IMR-90 (cell line): Measurements from ENCODE around the gene STX8. TPM values are rescaled to one million over a fixed set of nuclear protein-coding genes. Genes with fewer than 3 reads are reported as not detected.

Experiments
- ATAC-seq: fragments of 200-7000 bp; cut with Tn5 transposase; 2 replicates; pipeline ENCODE4 v1.9.1; 2020; ENCODE audit warnings: low read depth, mild to moderate bottlenecking, moderate library complexity
- BruUV-seq: library from RNA; stranded (reverse); fragments of 400-500 nt; replicated peaks from 2 replicates; lab custom pipeline; 2021; lab: Mats Ljungman, UMichigan
- CTCF ChIA-PET: fragments of 300-600 bp; formaldehyde crosslinking; extraction: SDS; loops from one replicate; lab custom pipeline; 2021; ENCODE audit warnings: antibody characterized with exemption; lab: Yijun Ruan, JAX
- POLR2A ChIA-PET: fragments of 300-600 bp; sonication (Branson Sonifier 250); formaldehyde crosslinking; loops from one replicate; lab custom pipeline; 2022; ENCODE audit warnings: antibody characterized with exemption; ENCODE audit not compliant: unreplicated experiment; lab: Charles Lee
- DNase-seq: peaks from one replicate; pipeline ENCODE4 v3.0.0; 2013
- H2AFZ ChIP-seq: replicated peaks from 2 replicates; pipeline ENCODE3; 2013; ENCODE audit warnings: low read length, mild to moderate bottlenecking; ENCODE audit not compliant: poor library complexity
- H2AK5ac ChIP-seq: 2 replicates; pipeline ENCODE4 v1.6.1; 2013; ENCODE audit warnings: low read depth, low read length, inconsistent platforms
- H2AK9ac ChIP-seq: replicated peaks from 2 replicates; pipeline ENCODE3; 2013; ENCODE audit warnings: mild to moderate bottlenecking, low read depth, low read length, moderate library complexity; ENCODE audit not compliant: poor library complexity
- H2BK120ac ChIP-seq: 2 replicates; pipeline ENCODE4 v1.6.1; 2013; ENCODE audit warnings: low read depth, low read length, inconsistent platforms
- H2BK15ac ChIP-seq: 3 replicates; pipeline ENCODE4 v1.6.1; 2013; ENCODE audit warnings: low read depth, low read length, inconsistent platforms
- H2BK20ac ChIP-seq: 2 replicates; pipeline ENCODE4 v1.6.1; 2013; ENCODE audit warnings: low read depth, mild to moderate bottlenecking, inconsistent platforms, low read length, moderate library complexity
- H2BK5ac ChIP-seq: 2 replicates; pipeline ENCODE4 v1.6.1; 2013; ENCODE audit warnings: mild to moderate bottlenecking, low read depth, low read length, inconsistent platforms; ENCODE audit not compliant: poor library complexity, severe bottlenecking
- H3K14ac ChIP-seq: replicated peaks from 2 replicates; pipeline ENCODE4 v1.6.1; 2013; ENCODE audit warnings: low read depth, low read length, inconsistent platforms
- H3K18ac ChIP-seq: 2 replicates; pipeline ENCODE4 v1.6.1; 2013; ENCODE audit warnings: low read depth, low read length, control low read depth
- H3K23ac ChIP-seq: 2 replicates; pipeline ENCODE4 v1.6.1; 2013; ENCODE audit warnings: low read depth, low read length, inconsistent platforms
- H3K27ac ChIP-seq: 2 replicates; pipeline ENCODE4 v1.5.1; 2013; ENCODE audit warnings: mild to moderate bottlenecking, control low read depth, low read length; ENCODE audit not compliant: insufficient read depth
- H3K27me3 ChIP-seq: 2 replicates; pipeline ENCODE4 v1.6.1; 2013; ENCODE audit warnings: low read length; ENCODE audit not compliant: control insufficient read depth, insufficient read depth
- H3K36me3 ChIP-seq: 2 replicates; pipeline ENCODE4 v1.6.1; 2013; ENCODE audit warnings: low read length, mixed read lengths; ENCODE audit not compliant: control insufficient read depth, insufficient read depth
- H3K4ac ChIP-seq: 2 replicates; pipeline ENCODE4 v1.6.1; 2013; ENCODE audit warnings: low read depth, low read length, inconsistent platforms
- H3K4me1 ChIP-seq: 2 replicates; pipeline ENCODE4 v1.6.1; 2013; ENCODE audit warnings: low read length, mixed read lengths; ENCODE audit not compliant: control insufficient read depth, insufficient read depth
- H3K4me2 ChIP-seq: 2 replicates; pipeline ENCODE4 v1.6.1; 2013; ENCODE audit warnings: low read depth, mild to moderate bottlenecking, control low read depth, low read length, moderate library complexity
- H3K4me3 ChIP-seq: 2 replicates; pipeline ENCODE4 v1.5.1; 2013; ENCODE audit warnings: low read depth, mild to moderate bottlenecking, control low read depth, low read length, moderate library complexity; ENCODE audit not compliant: insufficient read depth
- H3K56ac ChIP-seq: 2 replicates; pipeline ENCODE4 v1.6.1; 2013; ENCODE audit warnings: low read length, inconsistent platforms; ENCODE audit not compliant: insufficient read depth; ENCODE audit errors: extremely low read depth
- H3K79me1 ChIP-seq, 2 experiments: 2 replicates each; pipeline ENCODE4 v1.6.1; 2013; ENCODE audit warnings: low read length in 2 of 2, inconsistent platforms in 1 of 2, low read depth in 1 of 2
- H3K9ac ChIP-seq: 2 replicates; pipeline ENCODE4 v1.6.1; 2013; ENCODE audit warnings: low read depth, low read length, control low read depth
- H3K9me1 ChIP-seq: 2 replicates; pipeline ENCODE4 v1.6.1; 2013; ENCODE audit warnings: low read length, inconsistent platforms; ENCODE audit not compliant: insufficient read depth
- H3K9me3 ChIP-seq: 2 replicates; pipeline ENCODE4 v1.6.1; 2013; ENCODE audit warnings: low read length; ENCODE audit not compliant: control insufficient read depth, insufficient read depth
- H4K20me1 ChIP-seq: 2 replicates; pipeline ENCODE4 v1.6.1; 2013; ENCODE audit warnings: low read length, inconsistent platforms; ENCODE audit not compliant: insufficient read depth
- H4K5ac ChIP-seq: 2 replicates; pipeline ENCODE4 v1.6.1; 2013; ENCODE audit warnings: mild to moderate bottlenecking, low read depth, low read length, control low read depth
- H4K8ac ChIP-seq, 2 experiments: 2 replicates each; pipeline ENCODE4 v1.6.1; 2013; ENCODE audit warnings: low read depth in 2 of 2, low read length in 2 of 2, control low read depth in 1 of 2, inconsistent platforms in 1 of 2
- H4K91ac ChIP-seq: 2 replicates; pipeline ENCODE4 v1.6.1; 2013; ENCODE audit warnings: low read depth, low read length, inconsistent platforms; ENCODE audit not compliant: insufficient read depth
- BHLHE40 ChIP-seq: fragments of 150-350 bp; IDR thresholded peaks from 2 replicates; pipeline ENCODE4 v1.6.1; 2016; ENCODE audit warnings: mild to moderate bottlenecking, low read depth, low read length
- CHD1 ChIP-seq: IDR thresholded peaks from 2 replicates; pipeline ENCODE4 v1.6.1; 2012; ENCODE audit warnings: low read depth, low read length, improper control_type of control experiment
- FOS ChIP-seq: fragments of 150-350 bp; IDR thresholded peaks from 2 replicates; pipeline ENCODE4 v1.6.1; 2016; ENCODE audit warnings: low read depth, low read length
- MAZ ChIP-seq: IDR thresholded peaks from 2 replicates; pipeline ENCODE4 v1.6.1; 2012; ENCODE audit warnings: low read depth, mild to moderate bottlenecking, low read length, improper control_type of control experiment, moderate library complexity, borderline replicate concordance
- RAD21 ChIP-seq: IDR thresholded peaks from 2 replicates; pipeline ENCODE4 v1.6.1; 2012; ENCODE audit warnings: low read length, improper control_type of control experiment
- RFX5 ChIP-seq: IDR thresholded peaks from 2 replicates; pipeline ENCODE4 v1.8.0; 2012; ENCODE audit warnings: low read depth, mild to moderate bottlenecking, low read length, moderate library complexity
- WGBS, 2 experiments: methylation state at CpG; one replicate each; pipeline versions ENCODE4 v1.1.5 to v1.1.7; 2013; ENCODE audit warnings: missing lambda C conversion rate in 2 of 2; ENCODE audit not compliant: insufficient read length in 1 of 2; ENCODE audit errors: extremely low coverage in 2 of 2; 5-methylcytosine and 5-hydroxymethylcytosine counted together
- dilution Hi-C: fragments of 300-500 bp; cut with HindIII; formaldehyde crosslinking; loops from one replicate; pipeline ENCODE4 v1.14.3; 2018; ENCODE audit warnings: low sequenced_read_pairs; ENCODE audit not compliant: unreplicated experiment
- in situ Hi-C: fragments of 300-500 bp; cut with MboI; formaldehyde crosslinking; loops from 3 replicates; pipeline ENCODE4 v1.14.3; 2019; ENCODE audit warnings: low sequenced_read_pairs, inconsistent platforms, mixed read lengths
- intact Hi-C: fragments of 100-400 bp; cut with micrococcal nuclease; formaldehyde crosslinking; loops from 2 replicates; pipeline ENCODE4 v1.10.0; 2022
- polyA plus RNA-seq, 3 experiments: library from polyadenylated mRNA; depleted of rRNA; stranded (reverse); fragments of >200 nt; gene quantifications; 2 replicates each; pipeline ENCODE4 v1.2.3, GENCODE V29; 2012; ENCODE audit warnings: low replicate concordance in 1 of 3
- total RNA-seq: library from RNA; depleted of rRNA; stranded (reverse); fragments of >200 nt; gene quantifications from 2 replicates; pipeline ENCODE4 v1.2.3, GENCODE V29; 2012

STX8 gene
- total and polyA plus RNA-seq, 2 of the 4 experiments (the other 2 are of a cell fraction), result 26.5 to 47.0 TPM

GRCh38 chr17:9279893-9280292, 295.7 kb downstream of the STX8 start:
- no peak overlapping the region for H3K9ac ChIP-seq
- H3K14ac ChIP-seq, result no peak overlapping the region
- in situ Hi-C loops, result no loop called here
- H2BK20ac ChIP-seq, result no peak overlapping the region
- TF ChIP-seq FOS, result no peak
- TF ChIP-seq BHLHE40, result no peak
- TF ChIP-seq RAD21, result no peak
- TF ChIP-seq RFX5, result no peak
- no peak for TF ChIP-seq MAZ
- no peak for TF ChIP-seq CHD1
- no peak overlapping the region for H3K4me3 ChIP-seq
- no peaks in the 10 kb centered on the region for H3K9me1 ChIP-seq
- ATAC-seq (no peak), DNase-seq (no peak)
- H3K27ac ChIP-seq, result no peak overlapping the region
- H4K8ac ChIP-seq, result no peak overlapping the region
- no CpG with 5 or more reads among the region's 8 CpGs for WGBS, 2 experiments
- H3K79me1 ChIP-seq, result no peaks in the 10 kb centered on the region
- no peak overlapping the region for H2AK9ac ChIP-seq
- H3K27me3 ChIP-seq, result no peaks in the 10 kb centered on the region
- no peak overlapping the region for H4K5ac ChIP-seq
- POLR2A ChIA-PET, result no interaction called here
- intact Hi-C loops, result loop anchor here (10.0 kb wide), 2 partner anchors 65 to 85 kb away; no protein-coding TSS in a partner anchor
- H3K4ac ChIP-seq, result no peak overlapping the region
- CTCF ChIA-PET, result interaction anchor here (1.1 kb wide), 1 partner anchor 30 kb away, joined by 3 read pairs; no protein-coding TSS in a partner anchor
- H2AK5ac ChIP-seq, result no peak overlapping the region
- H3K18ac ChIP-seq, result no peak overlapping the region
- no peaks in the 10 kb centered on the region; the same call in 1 of the 2 replicates for H3K4me1 ChIP-seq
- H3K23ac ChIP-seq, result no peak overlapping the region
- no peak overlapping the region for H4K91ac ChIP-seq
- no peak overlapping the region for H2BK120ac ChIP-seq
- no peaks in the 10 kb centered on the region for H3K9me3 ChIP-seq
- no peak overlapping the region for H3K56ac ChIP-seq
- H2AFZ ChIP-seq, result no peak overlapping the region
- H2BK15ac ChIP-seq, result no peak overlapping the region
- no TSS peak for BruUV-seq
- dilution Hi-C loops, result no loop called here
- no peak overlapping the region for H3K4me2 ChIP-seq
- H2BK5ac ChIP-seq, result no peak overlapping the region
- no peaks in the 10 kb centered on the region for H4K20me1 ChIP-seq
- no peaks in the 10 kb centered on the region for H3K36me3 ChIP-seq
